ENCODE measurements around the gene MAP2K5.

MAP2K5 gene

GRCh38 chr15:67788986-67789385, 246.5 kb downstream of the MAP2K5 start:
- DNase-seq = no peak

GRCh38 chr15:67790610-67791319, 248.3 kb downstream of the MAP2K5 start:
- DNase-seq = no peak

GRCh38 chr15:67792250-67792942, 249.9 kb downstream of the MAP2K5 start:
- DNase-seq = no peak

- DNase-seq = no peak
These were observed 252.5 kb downstream of the MAP2K5 start for GRCh38 chr15:67794832-67795574.

- no peak for DNase-seq
These were observed 254.0 kb downstream of the MAP2K5 start for GRCh38 chr15:67796196-67797127.

- DNase-seq = no peak
These were observed 257.3 kb downstream of the MAP2K5 start for GRCh38 chr15:67799801-67800205.

- DNase-seq = no peak
These were observed 258.6 kb downstream of the MAP2K5 start for GRCh38 chr15:67801142-67801541.

GRCh38 chr15:67801926-67802914, 259.7 kb downstream of the MAP2K5 start:
- DNase-seq = no peak

- DNase-seq = no peak
These were observed 260.8 kb downstream of the MAP2K5 start for GRCh38 chr15:67803299-67803698.

- no peak for DNase-seq
These were observed 261.7 kb downstream of the MAP2K5 start for GRCh38 chr15:67803996-67804843.

GRCh38 chr15:67805008-67805665, 262.6 kb downstream of the MAP2K5 start:
- no peak for DNase-seq

GRCh38 chr15:67805666-67806516, 263.4 kb downstream of the MAP2K5 start:
- DNase-seq = no peak

- DNase-seq = no peak
These were observed 264.0 kb downstream of the MAP2K5 start for GRCh38 chr15:67806536-67806935.

GRCh38 chr15:67807141-67807540, 264.6 kb downstream of the MAP2K5 start:
- DNase-seq = no peak

GRCh38 chr15:67807836-67808235, 265.3 kb downstream of the MAP2K5 start:
- DNase-seq = no peak

- no peak for DNase-seq
These were observed 266.3 kb downstream of the MAP2K5 start for GRCh38 chr15:67808821-67809220.

- DNase-seq = no peak
These were observed 266.9 kb downstream of the MAP2K5 start for GRCh38 chr15:67809441-67809840.

GRCh38 chr15:67809866-67810265, 267.4 kb downstream of the MAP2K5 start:
- no peak for DNase-seq

- no peak for DNase-seq
These were observed 269.7 kb downstream of the MAP2K5 start for GRCh38 chr15:67812241-67812644.

Data from CD4-positive, alpha-beta T cell treated with Interferon alpha-2 for 1 hour (primary cell).